Epithelial cell of esophagus (primary cell): ENCODE data around the gene IL12RB1.

Source experiments
- DNase-seq: peaks from one replicate; pipeline ENCODE4 v3.0.0; 2010; ENCODE audit warnings: low read depth
- H3K4me3 ChIP-seq: 2 replicates; pipeline ENCODE4 v1.5.1; 2011; ENCODE audit warnings: mild to moderate bottlenecking, low read length, control low read depth
- TF ChIP-seq, protein P1 (sequence below): IDR thresholded peaks from 2 replicates; pipeline ENCODE4 v1.5.1; 2011; ENCODE audit warnings: low read depth, mild to moderate bottlenecking, low read length, control low read depth, inconsistent platforms; ENCODE audit not compliant: insufficient read depth; ENCODE audit errors: missing control alignments

The IL12RB1 gene

DNA sequence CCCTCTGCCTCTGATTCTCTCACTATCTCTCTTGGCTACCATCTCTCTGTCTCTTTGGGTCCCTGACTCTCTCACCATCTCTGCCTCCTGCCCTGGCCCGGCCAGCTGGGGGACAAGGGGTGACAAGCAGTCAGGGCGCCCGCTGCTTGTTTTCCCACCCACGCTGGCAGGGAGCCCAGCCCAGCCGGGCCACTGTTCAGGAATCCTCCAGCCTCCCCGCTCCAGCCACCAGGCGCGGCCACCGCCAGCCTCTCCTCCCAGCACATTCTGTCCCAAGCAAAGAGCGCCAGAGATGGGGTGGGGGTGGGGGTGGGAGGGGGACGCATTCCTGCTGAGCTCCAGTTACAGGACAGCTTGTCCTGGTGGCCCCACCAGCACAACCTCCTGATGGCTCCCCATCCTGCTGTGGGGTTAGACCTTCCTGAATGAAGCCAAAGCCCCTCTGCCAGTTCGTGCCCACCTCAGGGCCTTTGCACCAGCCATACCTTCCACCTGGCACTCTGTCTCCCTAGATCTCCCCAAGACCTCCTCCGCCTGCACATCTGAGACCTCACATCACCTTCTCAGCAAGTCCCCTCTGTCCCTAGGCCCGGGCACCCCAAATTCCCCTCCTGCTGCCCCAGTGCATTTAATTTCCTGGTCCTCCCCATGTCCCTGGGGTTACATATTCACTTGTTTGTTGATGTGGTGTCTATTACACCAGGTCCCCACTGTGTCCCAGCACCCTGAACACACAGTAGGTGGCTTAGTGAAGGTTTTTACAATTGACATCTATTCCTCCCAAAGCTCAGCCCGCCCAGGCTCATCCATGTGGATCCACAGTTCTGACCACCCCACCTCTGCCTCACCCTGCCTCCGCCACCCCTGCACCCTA is 66.3 kb downstream of the IL12RB1 start:
- TF ChIP-seq, protein P1, sequence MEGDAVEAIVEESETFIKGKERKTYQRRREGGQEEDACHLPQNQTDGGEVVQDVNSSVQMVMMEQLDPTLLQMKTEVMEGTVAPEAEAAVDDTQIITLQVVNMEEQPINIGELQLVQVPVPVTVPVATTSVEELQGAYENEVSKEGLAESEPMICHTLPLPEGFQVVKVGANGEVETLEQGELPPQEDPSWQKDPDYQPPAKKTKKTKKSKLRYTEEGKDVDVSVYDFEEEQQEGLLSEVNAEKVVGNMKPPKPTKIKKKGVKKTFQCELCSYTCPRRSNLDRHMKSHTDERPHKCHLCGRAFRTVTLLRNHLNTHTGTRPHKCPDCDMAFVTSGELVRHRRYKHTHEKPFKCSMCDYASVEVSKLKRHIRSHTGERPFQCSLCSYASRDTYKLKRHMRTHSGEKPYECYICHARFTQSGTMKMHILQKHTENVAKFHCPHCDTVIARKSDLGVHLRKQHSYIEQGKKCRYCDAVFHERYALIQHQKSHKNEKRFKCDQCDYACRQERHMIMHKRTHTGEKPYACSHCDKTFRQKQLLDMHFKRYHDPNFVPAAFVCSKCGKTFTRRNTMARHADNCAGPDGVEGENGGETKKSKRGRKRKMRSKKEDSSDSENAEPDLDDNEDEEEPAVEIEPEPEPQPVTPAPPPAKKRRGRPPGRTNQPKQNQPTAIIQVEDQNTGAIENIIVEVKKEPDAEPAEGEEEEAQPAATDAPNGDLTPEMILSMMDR = no peak
- H3K4me3 ChIP-seq = no peak overlapping the region
- no peak for DNase-seq

DNA sequence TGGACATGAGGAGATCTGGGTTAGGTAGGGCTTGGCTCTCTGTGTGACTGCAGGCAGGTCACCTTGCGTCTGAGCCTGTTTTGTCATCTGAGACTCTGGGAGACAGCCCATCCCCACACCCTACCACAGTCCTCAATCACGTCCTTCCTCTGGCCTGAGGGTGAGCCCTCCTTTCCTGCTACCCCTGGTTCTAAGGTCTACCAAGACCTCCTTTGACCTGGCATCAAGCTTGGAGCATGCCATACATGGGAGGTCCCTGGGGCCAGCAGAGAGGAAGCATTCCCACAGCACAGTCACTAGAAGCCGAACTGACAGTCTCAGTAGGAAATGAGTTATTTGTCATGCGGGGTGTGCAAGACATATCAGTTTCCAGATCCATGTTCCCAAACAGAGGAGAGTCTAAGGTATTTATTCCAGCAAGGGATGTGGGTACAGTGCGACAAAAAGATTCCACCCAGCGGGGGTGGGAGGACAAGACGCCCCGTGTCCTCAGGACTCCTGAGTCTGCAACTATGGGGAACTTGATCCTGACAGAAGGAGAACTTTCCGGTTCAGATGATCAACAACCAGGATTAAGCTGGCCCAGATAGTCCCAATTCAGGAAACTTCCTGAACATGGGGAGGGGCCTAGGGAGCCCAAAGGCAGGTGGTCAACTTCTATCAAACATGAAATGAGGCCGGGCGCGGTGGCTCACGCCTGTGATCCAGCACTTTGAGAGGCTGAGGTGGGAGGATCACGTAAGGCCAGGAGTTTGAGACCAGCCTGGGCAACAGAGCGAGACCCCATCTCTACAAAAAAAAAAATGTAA is 69.3 kb downstream of the IL12RB1 start:
- DNase-seq = no peak
- TF ChIP-seq, protein P1 = no peak
- H3K4me3 ChIP-seq = no peak overlapping the region

DNA sequence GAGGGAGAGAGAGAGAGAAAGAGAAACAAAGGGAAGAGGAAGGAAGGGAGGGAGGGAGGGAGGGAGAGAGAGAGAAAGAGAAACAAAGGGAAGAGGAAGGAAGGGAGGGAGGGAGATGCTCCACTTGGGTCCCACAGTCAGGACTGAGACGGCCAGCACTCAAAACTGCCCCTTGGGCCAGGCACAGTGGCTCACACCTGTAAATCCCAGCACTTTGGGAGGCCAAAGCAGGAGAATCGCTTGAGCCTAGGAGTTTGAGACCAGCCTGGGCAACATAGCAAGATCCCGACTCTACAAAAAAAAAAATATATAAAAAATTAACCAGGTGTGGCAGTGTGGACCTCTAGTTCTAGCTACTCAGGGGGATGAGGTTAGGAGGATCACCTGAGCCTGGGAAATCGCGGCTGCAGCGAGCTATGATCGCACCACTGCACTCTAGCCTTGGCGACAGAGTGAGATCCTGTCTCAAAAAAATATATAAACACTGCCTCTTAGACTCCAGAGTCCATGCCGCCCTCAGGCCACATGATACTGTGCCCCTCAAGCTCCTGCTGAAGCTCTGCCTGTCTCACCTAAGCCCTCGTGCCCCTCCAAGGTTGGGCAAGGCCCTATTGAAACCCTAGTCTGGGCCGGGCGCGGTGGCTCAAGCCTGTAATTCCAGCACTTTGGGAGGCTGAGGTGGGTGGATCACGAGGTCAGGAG is 70.4 kb downstream of the IL12RB1 start:
- TF ChIP-seq, protein P1 = no peak
- no peak overlapping the region for H3K4me3 ChIP-seq
- no peak for DNase-seq

DNA sequence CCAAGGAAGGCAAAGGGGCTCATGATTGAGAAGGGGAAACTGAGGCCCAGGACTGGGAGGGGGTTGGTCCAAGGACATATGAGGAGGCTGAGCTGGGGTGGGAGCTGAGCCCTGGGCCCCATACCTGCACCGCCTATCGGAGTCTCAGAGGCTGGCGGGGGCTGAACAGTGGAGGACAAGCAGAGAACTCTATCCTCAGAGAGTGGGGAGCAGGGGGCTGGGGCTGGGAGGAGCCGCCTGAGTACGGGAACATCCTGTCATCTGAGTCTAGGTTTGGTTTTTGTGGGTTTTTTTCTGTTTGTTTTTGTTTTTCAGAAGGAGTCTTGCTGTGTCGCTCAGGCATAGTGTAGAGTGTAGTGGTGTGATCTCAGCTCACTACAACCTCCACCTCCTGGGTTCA is 72.5 kb downstream of the IL12RB1 start:
- TF ChIP-seq, protein P1 = no peak
- no peak for DNase-seq
- no peak overlapping the region for H3K4me3 ChIP-seq

DNA sequence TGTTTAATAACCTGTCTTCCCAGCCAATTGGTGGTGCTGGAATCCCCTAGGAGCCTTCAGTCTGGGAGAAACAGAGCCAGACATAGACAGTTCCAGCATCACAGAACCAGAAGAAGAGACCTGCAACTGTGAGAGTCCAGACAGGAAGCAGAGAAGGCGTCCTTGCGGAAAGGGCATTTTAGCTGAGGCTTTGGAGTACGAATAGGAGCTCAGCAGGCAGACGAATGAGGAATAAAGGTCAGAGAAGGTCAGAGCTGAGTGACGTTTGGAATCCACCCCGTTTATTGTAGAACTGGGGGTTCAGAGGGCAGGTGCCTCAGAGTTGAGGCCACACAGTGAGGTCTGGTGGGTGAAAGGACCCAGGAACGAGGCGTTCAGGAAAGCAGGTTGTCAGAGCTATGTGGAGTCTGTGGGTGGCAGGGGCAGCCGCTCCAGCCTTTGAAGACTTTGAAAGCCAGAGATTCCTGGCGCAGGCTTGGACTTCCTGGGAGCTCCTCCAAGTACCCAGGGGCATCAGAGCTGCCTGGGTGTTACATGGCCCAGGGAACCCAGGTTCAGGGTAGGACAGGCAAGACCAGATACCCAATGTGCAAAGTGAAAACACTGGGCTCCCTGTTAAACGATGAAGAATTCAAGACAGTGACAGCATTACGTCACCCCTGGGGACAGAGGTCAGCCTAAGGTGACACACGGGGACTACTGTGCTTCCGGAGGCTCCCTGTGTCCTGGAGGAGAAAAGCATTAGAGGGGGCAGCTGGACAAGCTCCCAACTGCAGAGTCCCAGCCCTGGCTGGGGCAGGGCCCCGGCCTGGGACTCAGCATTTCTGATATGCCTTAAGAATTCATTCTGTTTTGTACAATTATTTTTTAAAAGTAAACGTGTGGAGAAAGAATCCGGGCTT is 73.3 kb downstream of the IL12RB1 start:
- no peak for DNase-seq
- H3K4me3 ChIP-seq = no peak overlapping the region
- TF ChIP-seq, protein P1 = no peak

DNA sequence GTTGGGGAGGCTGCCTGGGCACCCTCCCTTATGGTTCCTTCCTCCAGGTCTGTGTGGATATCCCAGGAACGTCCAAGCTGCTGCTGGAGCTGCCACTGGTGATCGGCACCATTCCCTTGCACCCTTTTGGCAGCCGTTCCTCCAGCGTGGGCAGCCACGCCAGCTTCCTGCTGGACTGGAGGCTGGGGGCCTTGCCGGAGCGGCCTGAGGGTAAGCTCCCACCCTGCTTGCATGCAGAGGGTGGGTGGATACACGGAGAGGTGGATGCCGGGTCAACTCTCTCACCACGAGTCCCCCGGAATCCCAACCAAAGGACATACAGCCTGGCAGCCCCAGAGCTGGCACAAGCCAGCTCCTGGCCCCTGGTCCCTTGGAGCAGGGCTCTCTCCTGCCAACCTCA is 76.6 kb downstream of the IL12RB1 start:
- no peak overlapping the region for H3K4me3 ChIP-seq
- TF ChIP-seq, protein P1 = no peak
- DNase-seq = no peak
